Immature natural killer cell (primary cell): ENCODE data around the gene FPR1. TPM values are rescaled to one million over a fixed set of nuclear protein-coding genes. Genes with fewer than 3 reads are reported as not detected.
"Not testable (repeated sequence)": the region's sequence is repeated elsewhere in the genome, so short reads cannot be mapped to it uniquely, and the experiment has no call there.

Experiments
- DNase-seq, 3 donors: peaks; one replicate each; pipeline ENCODE4 v3.0.0; 2022; ENCODE audit warnings: mixed read lengths in 1 of 3
- H3K27ac Mint-ChIP-seq, 6 donors: one replicate each; pipeline ENCODE4 v1.8.0; 2020; ENCODE audit warnings: mixed read lengths in 6 of 6, mild to moderate bottlenecking in 5 of 6, inconsistent platforms in 4 of 6, moderate library complexity in 3 of 6
- H3K27me3 Mint-ChIP-seq, 3 donors: one replicate each; pipeline ENCODE4 v1.8.0; 2020 to 2021; ENCODE audit warnings: low read depth in 3 of 3, mild to moderate bottlenecking in 3 of 3, mixed read lengths in 3 of 3, moderate library complexity in 3 of 3, inconsistent platforms in 1 of 3
- H3K36me3 Mint-ChIP-seq, 3 donors: one replicate each; pipeline ENCODE4 v1.8.0; 2020; ENCODE audit warnings: mixed read lengths in 3 of 3, inconsistent platforms in 2 of 3, mild to moderate bottlenecking in 2 of 3
- H3K4me1 Mint-ChIP-seq, 2 donors: one replicate each; pipeline ENCODE4 v1.8.0; 2020; ENCODE audit warnings: inconsistent platforms in 2 of 2, mild to moderate bottlenecking in 2 of 2, mixed read lengths in 2 of 2, moderate library complexity in 1 of 2
- H3K4me3 Mint-ChIP-seq, 5 donors: one replicate each; pipeline ENCODE4 v1.8.0; 2020; ENCODE audit warnings: mild to moderate bottlenecking in 5 of 5, mixed read lengths in 5 of 5, inconsistent platforms in 3 of 5, moderate library complexity in 3 of 5
- H3K9me3 Mint-ChIP-seq, 6 donors: one replicate each; pipeline ENCODE4 v1.8.0; 2020; ENCODE audit warnings: mild to moderate bottlenecking in 6 of 6, mixed read lengths in 6 of 6, inconsistent platforms in 4 of 6, moderate library complexity in 3 of 6
- polyA plus RNA-seq, 3 donors: library from polyadenylated mRNA; unstranded; fragments of 300-500 nt; fragmentation: Illumina TruSeq; gene quantifications; one replicate each; pipeline ENCODE4 v1.2.3, GENCODE V29; 2021

The FPR1 gene
- polyA plus RNA-seq, 3 donors from 2014 or later = 1.8 to 6.9 (median 1.8) TPM

DNA sequence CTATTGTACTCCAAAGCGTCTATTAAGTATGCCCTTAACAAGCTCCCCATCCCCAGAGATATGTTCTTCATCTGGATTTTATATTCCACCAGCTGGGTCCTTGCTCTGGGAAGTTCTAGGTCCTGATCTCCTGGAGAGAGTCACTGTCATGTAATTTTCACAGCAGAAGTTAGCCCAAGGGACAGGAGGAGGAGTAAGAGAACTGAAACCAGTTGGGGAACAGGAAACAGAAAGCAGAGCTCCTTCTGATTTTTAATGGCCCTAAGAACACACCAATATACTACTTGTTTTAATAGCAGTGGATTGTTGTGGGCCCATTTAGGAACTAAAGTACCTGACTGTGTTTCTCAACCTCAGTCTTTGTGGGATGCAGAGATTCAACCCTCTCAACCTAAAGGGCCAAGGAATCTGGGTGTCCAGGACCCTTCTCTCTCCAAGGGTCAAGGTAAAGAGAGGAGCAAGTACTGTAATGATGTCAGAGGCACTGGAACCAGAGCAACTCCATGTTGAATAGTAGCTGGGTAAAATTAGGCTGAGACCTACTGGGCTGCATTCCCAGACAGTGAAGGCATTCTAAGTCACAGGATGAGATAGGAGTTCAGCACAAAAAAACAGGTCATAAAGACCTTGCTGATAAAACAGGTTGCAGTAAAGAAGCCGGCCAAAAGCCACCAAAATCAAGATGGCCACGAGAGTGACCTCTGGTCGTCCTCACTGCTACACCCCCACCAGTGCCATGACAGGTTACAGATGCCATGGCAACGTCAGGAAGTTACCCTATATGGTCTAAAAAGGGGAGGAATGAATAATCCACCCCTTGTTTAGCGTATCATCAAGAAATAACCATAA is 35.2 kb upstream of the FPR1 start:
- Mint-ChIP-seq H3K36me3 (no peaks in the 10 kb centered on the region), H3K4me3 (no peak overlapping the region), H3K27ac (peak overlapping the region in 1 of 6 donors; percentile 60), H3K4me1 (no peaks in the 10 kb centered on the region), H3K27me3 (peaks cover 0 to 3% (median 3%) of the 10 kb centered on the region in 3 donors), H3K9me3 (peaks cover 0 to 5% (median 0%) of the 10 kb centered on the region in 6 donors)
- no peak for DNase-seq

DNA sequence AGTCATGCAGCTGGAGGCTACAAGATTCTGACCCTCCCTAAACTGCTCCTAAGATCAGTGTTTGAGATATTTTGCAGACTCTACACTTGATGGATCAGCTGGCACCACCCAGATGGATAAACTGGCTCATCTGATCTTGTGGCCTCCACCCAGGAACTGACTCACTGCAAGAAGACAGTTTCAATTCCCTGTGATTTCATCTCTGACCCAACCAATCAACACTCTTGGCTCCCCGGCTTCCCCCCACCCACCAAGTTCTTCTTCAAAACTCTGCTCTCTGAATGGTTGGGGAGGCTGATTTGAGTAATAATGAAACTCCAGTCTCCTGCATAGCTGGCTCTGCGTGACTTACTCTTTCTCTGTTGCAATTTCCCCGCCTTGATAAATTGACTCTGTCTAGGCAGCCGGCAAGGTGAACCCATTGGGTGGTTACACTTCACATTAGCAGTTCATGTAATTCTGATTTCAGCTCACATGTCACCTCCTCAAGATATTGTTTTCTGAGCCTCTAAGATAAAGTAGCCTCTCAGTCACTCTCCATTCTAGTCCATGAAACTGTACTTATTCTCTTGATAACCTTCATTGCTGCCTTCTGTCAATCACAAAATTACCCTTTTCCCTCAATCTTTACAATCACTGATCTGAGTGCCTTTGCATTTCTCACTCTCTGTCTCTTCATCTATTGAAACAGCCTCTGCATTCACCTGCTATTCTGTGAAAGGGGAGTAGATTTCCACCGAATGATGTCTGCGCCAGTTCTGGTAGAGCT is 33.4 kb upstream of the FPR1 start:
- no peak for DNase-seq
- H3K27ac Mint-ChIP-seq = no peak overlapping the region

GRCh38 chr19:51784109-51784785 is 32.6 kb upstream of the FPR1 start:
- Mint-ChIP-seq H3K36me3 (no peaks in the 10 kb centered on the region), H3K4me3 (no peak overlapping the region), H3K27ac (no peak overlapping the region), H3K9me3 (peaks cover 0 to 5% (median 0%) of the 10 kb centered on the region in 6 donors), H3K4me1 (no peaks in the 10 kb centered on the region), H3K27me3 (peaks cover 0 to 9% (median 4%) of the 10 kb centered on the region in 3 donors)
- no peak for DNase-seq

More for the DNA sequence above, 33.4 kb upstream of the FPR1 start:
- no peak overlapping the region for H3K4me3 Mint-ChIP-seq
- peaks cover 0 to 5% (median 0%) of the 10 kb centered on the region in 6 donors for H3K9me3 Mint-ChIP-seq
- H3K4me1 Mint-ChIP-seq = no peaks in the 10 kb centered on the region
- peaks cover 0 to 3% (median 2%) of the 10 kb centered on the region in 3 donors for H3K27me3 Mint-ChIP-seq
- no peaks in the 10 kb centered on the region for H3K36me3 Mint-ChIP-seq

DNA sequence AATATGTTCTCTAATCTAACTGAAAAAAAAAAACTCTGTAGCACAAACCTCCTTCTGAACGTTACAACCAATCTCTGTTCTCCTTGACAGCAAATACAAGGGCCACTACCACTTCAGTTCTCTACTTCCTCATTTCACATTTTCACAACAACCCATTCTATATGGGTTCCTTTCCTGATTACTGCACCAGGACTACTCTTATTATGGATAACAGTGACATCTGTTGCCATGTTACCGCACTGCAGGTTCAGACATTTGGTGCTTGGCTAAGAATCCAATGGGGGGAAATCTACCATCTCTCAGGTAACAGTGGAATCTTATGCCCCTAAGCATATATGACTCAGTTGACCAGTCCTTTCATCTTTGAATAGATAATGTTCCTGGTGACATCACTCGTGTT is 31.7 kb upstream of the FPR1 start:
- peaks cover 0 to under 1% of the 10 kb centered on the region in 2 donors for H3K4me1 Mint-ChIP-seq
- peaks cover 0 to 11% (median 5%) of the 10 kb centered on the region in 3 donors for H3K27me3 Mint-ChIP-seq
- no peak overlapping the region for H3K27ac Mint-ChIP-seq
- H3K36me3 Mint-ChIP-seq = no peaks in the 10 kb centered on the region
- H3K4me3 Mint-ChIP-seq = no peak overlapping the region
- DNase-seq = no peak
- H3K9me3 Mint-ChIP-seq = peaks cover 0 to 5% (median 0%) of the 10 kb centered on the region in 6 donors

DNA sequence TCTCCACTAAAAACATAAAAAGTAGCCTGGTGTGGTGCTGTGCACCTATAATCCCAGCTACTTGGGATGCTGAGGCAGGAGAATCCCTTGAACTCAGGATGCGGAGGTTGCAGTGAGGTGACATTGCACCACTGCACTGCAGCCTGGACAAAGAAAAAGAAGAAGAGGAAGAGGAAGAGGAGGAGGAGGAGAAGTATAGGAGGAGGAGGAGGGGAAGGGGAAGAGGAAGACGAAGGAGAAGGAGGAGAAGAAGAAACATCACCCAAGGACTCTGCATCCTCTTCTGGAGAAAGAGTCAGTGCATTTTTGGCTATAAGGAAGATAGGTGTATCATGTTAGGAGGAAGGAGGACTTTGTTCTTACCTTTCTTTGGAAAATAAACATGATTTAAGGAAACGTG is 30.3 kb upstream of the FPR1 start:
- no peaks in the 10 kb centered on the region for H3K36me3 Mint-ChIP-seq
- peaks cover 0 to 9% of the 10 kb centered on the region in 2 donors for H3K4me1 Mint-ChIP-seq
- H3K9me3 Mint-ChIP-seq = peaks cover 0 to 2% (median 0%) of the 10 kb centered on the region in 6 donors
- DNase-seq = no peak
- H3K27ac Mint-ChIP-seq = no peak overlapping the region
- no peak overlapping the region for H3K4me3 Mint-ChIP-seq
- peaks cover 5 to 11% (median 5%) of the 10 kb centered on the region in 3 donors for H3K27me3 Mint-ChIP-seq

DNA sequence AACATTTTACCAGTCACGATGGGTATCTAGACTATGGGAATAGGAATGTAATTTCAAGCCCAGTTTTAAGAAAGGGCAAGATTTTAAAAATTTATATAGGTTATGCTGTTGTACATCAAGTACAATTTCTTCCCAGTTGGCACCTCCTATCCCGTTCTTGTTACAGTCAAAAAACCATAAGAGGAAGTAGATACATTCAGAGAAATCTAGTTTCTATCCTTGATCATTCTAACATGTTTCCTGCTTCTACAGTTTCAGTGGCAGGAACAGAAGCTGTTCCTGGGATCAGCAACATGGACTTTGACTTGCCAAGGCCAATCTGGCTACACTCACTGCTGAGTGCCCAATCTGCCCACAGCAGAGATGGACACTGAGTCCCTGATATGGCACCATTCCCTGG is 28.6 kb upstream of the FPR1 start:
- no peak overlapping the region for H3K27ac Mint-ChIP-seq
- H3K27me3 Mint-ChIP-seq = peaks cover 11 to 16% (median 11%) of the 10 kb centered on the region in 3 donors
- H3K4me1 Mint-ChIP-seq = peaks cover 0 to 9% of the 10 kb centered on the region in 2 donors
- H3K9me3 Mint-ChIP-seq = peaks cover 0 to 5% (median 2%) of the 10 kb centered on the region in 6 donors
- no peak overlapping the region for H3K4me3 Mint-ChIP-seq
- DNase-seq = no peak
- no peaks in the 10 kb centered on the region for H3K36me3 Mint-ChIP-seq

DNA sequence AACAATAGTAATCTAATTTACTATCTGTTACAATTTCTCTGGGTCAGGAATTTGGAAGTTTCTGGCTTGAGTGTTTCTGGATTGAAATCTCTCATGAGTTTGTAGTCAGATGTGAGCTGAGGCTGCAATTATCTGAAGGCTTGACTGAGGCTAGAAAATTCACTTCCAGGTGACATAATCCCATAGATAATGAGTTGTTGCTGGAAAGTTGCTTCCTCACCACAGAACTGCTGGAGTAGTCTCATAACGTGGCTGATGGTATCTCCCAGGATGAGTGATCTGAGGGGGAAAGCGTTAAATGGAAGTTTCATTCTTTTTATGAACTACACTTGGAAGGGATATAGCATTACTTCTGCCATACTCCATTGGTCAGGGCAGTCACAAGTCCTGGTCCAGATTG is 28.0 kb upstream of the FPR1 start:
- H3K36me3 Mint-ChIP-seq = no peaks in the 10 kb centered on the region
- no peak overlapping the region for H3K27ac Mint-ChIP-seq
- peaks cover 11 to 20% (median 11%) of the 10 kb centered on the region in 3 donors for H3K27me3 Mint-ChIP-seq
- H3K9me3 Mint-ChIP-seq = peaks cover 0 to 5% (median 2%) of the 10 kb centered on the region in 6 donors
- no peak for DNase-seq
- peaks cover 0 to 9% of the 10 kb centered on the region in 2 donors for H3K4me1 Mint-ChIP-seq
- H3K4me3 Mint-ChIP-seq = no peak overlapping the region

DNA sequence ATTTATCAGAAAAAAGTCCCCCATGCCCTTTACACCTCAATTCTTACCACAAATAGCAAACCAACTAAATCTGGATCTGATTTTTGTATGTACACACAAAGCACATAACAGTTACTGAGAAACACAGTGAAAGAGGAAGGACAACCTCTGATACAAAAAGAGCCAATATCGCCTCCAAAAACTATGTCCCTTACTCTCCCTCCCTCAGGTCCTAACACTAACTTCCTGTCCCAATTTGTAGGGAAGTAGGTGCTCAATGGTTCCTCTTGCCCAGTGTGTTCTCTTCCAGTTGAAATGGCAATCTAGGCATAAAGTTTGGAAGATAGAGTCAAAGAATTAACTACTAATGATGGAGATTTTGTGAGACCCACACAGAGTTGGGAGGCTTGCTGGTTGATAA is 27.5 kb upstream of the FPR1 start:
- H3K9me3 Mint-ChIP-seq = peaks cover 0 to 5% (median 2%) of the 10 kb centered on the region in 6 donors
- H3K4me1 Mint-ChIP-seq = peaks cover 0 to 9% of the 10 kb centered on the region in 2 donors
- H3K27me3 Mint-ChIP-seq = peaks cover 11 to 20% (median 12%) of the 10 kb centered on the region in 3 donors
- DNase-seq = no peak
- H3K36me3 Mint-ChIP-seq = no peaks in the 10 kb centered on the region
- no peak overlapping the region for H3K27ac Mint-ChIP-seq
- no peak overlapping the region for H3K4me3 Mint-ChIP-seq

- Mint-ChIP-seq H3K27ac (no peak overlapping the region), H3K9me3 (peaks cover 0 to 5% (median 2%) of the 10 kb centered on the region in 6 donors), H3K36me3 (no peaks in the 10 kb centered on the region), H3K27me3 (peaks cover 12 to 20% (median 14%) of the 10 kb centered on the region in 3 donors), H3K4me3 (no peak overlapping the region), H3K4me1 (peaks cover 0 to 9% of the 10 kb centered on the region in 2 donors)
- peak; percentile 15 to 27 (median 26) for DNase-seq
Observed at GRCh38 chr19:51777570-51778462, 26.1 kb upstream of the FPR1 start.

GRCh38 chr19:51776561-51776960 is 24.9 kb upstream of the FPR1 start:
- H3K27me3 Mint-ChIP-seq = peaks cover 12 to 20% (median 13%) of the 10 kb centered on the region in 3 donors
- not testable (repeated sequence) for H3K36me3 Mint-ChIP-seq, H3K27ac Mint-ChIP-seq, DNase-seq, H3K4me1 Mint-ChIP-seq, H3K4me3 Mint-ChIP-seq, H3K9me3 Mint-ChIP-seq

- peaks cover 0 to 5% (median 2%) of the 10 kb centered on the region in 6 donors for H3K9me3 Mint-ChIP-seq
- H3K36me3 Mint-ChIP-seq = no peaks in the 10 kb centered on the region
- H3K4me1 Mint-ChIP-seq = peaks cover 0 to 5% of the 10 kb centered on the region in 2 donors
- H3K27me3 Mint-ChIP-seq = peaks cover 10 to 12% (median 12%) of the 10 kb centered on the region in 3 donors
- H3K27ac Mint-ChIP-seq = no peak overlapping the region
- no peak for DNase-seq
- H3K4me3 Mint-ChIP-seq = no peak overlapping the region
Observed at GRCh38 chr19:51772977-51773376, 21.3 kb upstream of the FPR1 start.

DNA sequence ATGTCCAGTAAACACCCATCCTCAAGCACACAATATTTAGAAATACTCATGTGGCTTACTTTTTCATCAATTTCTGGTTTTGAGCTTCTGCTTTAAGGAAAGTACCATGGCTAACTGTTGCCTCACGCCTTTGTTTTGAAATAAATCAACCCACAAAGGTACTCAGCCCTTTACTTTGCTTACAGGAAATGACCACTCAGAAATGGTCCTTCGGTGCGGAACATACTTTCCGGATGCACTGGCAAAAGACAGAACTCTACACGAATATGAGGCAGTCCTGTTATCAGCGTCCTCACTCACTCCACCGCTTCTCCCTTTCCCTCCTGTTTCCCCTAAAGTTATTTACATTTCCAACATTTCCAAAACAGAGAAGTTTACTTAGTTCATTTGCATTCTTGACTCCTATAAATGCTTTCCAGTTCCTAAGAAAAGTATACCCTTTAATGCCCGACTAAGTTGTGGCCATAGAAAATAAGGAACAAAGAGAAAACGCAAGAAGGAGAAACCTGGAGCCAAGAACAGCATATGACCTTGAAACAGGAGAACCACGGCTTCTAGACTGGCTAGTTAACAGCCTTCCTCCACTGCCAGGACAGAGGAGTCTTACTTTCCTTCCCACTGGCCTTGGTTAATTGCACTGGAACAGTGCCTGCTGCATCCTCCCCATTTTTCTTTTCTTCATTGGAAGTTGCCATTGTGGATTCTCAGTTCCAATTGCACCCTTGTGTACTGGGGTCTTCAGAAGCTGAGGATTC is 19.9 kb upstream of the FPR1 start:
- Mint-ChIP-seq H3K36me3 (no peaks in the 10 kb centered on the region), H3K9me3 (peaks cover 0 to 2% (median under 1%) of the 10 kb centered on the region in 6 donors), H3K27ac (no peak overlapping the region), H3K4me3 (no peak overlapping the region), H3K27me3 (peaks cover 4 to 13% (median 8%) of the 10 kb centered on the region in 3 donors), H3K4me1 (no peaks in the 10 kb centered on the region)
- DNase-seq = no peak
